Epidermal melanocyte (primary cell): ENCODE data around the gene PDZK1IP1.
"Not testable (repeated sequence)": the region's sequence is repeated elsewhere in the genome, so short reads cannot be mapped to it uniquely, and the experiment has no call there.

Source experiments
- DNase-seq: peaks from one replicate; pipeline ENCODE4 v3.0.0; 2011; ENCODE audit warnings: low spot score; ENCODE audit not compliant: insufficient read length

PDZK1IP1 gene

DNA sequence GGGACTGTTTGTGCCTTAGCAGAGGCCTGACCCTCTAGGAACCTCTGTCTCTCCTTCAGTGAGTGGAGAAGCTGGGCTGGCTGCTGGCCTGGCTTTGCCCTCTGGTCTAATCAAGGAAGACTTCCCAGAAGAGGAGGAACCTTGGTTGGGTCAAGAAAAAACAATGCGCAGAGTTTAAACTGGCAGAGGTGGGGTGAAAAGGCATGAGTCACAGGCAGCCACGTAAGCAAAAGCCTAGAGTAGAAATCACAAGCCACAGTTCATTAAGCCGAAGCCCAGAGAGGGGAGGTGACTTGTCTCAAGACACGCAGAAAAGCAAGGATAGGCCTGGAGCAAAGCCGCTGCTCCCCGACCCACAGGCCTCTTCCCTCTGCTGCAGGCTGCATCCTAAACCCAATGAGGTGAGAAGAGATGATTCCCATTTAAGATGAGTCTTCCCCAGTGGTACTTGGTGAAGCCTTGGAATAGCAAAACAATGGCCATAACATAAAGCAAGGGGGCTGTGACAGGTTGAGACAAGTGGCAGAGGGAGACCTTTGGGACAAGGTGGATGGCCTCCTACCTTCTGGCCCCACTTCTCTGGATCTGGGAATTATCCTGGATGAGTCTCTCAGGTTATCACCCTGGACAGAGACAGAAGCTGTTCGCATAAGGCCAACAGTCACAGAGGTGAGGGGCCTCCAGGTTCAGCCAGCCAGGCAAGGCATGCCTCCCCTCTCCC is 7.7 kb downstream of the PDZK1IP1 start:
- no peak for DNase-seq

DNA sequence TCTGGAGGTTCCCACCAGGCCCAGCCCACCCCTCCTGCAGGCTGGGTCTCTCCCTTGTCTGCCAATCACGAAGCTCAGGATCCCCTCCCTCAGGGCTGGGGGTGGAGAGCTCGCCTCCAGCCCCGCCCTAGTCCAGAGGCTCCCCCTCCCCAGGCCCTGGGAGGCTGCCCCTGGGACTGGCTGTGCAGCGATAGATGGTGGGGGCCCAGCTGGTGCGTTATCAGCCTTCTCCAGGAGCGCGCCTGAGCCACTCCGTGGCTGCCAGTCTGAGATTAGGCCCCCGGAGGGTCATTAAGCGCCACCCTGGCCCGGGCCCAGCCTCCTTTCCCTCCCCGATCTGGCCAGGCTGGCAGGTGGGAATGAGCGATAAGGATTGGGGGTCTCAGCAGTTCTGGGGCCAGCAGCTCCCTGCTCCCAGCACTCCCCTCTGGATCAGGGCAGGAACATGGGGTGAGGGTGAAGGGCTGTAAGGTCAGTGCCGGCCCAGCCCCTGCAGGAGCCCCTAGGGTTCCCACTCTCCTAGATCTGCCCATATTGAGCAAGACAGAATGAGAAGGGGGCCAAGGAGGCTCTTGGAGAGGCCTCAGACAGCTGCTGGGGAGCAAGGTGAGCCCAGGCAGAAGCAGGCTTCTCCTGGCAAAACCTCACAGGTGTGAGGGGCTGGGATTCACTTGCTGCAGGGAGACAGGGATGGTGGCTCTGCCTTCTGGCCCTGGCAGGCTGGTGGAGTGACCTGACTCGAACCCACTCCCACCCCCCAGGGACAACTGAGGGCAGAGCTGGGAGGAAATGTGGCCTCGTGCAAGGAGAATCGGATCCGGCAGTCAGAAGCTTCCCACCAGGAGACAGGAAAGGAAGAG is 8.5 kb downstream of the PDZK1IP1 start:
- no peak for DNase-seq

DNA sequence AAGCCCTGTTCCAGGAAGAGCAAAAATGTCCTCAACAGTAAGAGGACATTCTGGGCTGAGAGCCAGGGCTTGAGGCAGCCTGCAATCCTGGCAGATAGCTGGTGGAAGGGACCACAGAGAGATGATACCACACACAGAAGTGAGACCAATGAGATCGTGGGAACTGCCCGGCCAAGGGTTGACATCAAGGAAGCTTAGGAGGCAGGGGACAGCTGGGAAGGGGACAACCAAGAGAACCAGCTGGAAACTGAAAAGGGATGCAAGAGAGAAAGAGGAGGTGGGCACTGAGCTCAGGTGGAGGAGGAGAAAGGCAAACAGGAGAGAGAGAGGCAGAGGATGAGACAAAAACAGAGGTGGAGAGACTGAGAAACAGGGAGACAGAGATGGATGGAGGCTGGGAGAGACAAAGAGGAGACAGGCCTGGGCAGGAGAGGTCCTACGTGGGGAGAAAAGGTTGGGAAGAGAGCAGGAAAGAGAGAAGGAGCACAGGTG is 9.2 kb downstream of the PDZK1IP1 start:
- no peak for DNase-seq

DNA sequence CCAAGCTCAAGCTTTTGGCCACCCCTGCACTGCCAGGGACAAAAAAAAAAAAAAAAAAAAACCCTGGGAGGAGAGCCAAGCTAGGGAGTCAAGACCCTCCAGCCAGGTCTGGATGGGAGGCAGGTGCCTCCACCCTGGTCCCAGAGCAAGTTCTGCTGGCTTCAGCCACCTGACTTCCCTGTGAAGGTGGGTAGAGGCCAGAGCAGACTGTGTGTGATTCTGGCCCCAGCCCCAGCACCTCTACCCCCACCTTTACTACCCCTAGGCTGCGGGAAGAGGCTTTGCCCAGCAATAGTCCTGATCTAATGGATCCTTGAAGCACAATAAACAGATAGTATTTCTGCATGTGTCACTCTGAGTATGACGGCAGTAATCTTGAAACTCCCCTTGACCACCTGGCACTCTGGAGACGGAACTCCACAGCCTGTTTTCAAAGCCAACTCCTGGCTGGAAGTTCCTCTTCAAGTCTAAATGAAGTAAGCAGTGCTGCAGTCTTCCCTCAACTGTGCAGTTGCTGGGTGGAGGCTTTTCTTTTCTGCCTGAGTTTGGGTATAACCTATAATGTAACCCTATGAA is 9.8 kb downstream of the PDZK1IP1 start:
- DNase-seq, result no peak

DNA sequence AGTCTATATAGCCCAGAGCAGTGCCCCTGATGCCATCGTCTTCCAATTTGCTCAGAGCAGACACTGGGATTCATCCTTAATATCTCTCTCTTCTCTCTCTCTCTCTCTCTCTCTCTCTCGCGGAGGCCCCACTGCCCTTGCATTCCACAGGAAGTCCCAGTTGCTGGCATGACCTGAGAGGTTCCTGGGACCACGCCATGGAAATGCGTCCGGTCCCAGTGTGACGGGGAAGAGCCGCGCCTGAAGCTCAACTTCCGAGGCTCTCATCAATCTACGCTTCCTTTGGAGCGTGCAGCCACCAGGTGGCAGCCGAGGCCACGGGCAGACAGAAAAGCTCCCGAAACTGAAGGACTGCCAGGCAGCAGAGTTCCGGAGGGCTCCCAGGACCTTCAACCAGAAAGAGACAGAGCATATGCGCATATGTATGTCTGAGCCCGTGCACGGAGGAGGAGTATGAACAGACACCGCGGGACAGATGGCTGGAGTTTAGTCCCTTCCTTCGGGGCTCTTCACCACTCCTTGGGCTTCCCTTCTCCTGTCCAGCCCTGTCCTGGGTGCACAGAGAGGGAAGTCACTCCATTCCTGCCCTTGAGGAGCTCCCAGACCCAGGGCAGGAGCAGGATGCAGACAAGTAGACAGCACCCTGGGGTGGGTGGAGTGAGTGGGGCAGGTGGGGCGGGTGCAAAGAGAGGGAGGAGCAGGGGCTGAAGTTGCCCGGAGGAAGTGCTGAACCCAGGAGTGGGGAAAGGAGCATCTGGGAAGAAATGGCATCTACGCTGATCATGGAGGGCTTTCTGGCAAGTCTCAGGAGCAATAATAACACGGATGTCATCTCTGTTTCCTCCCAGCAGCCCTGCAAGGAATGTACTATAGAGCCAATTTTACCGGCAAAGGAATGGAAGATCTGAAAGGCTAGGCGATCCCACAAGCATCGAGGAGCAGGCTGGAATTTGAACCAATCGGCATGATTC is 10.5 kb downstream of the PDZK1IP1 start:
- peak; percentile 83 for DNase-seq

DNA sequence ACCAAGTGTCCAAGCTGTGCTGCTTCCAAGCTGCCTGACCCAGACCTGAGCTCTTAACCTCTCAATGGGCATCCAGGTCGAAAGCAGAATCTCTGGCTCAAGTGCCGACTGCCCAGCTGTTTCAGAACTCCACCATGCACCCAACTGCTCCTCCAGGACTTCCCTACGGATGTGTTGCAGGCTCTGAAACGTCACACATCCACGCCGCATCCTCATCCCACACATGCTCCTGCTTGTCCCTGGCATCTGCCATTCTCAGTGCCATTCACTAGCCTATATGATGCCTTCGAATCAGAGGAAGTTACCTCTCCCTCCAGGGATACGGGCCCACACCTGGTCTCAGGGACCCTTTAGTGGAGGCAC is 11.2 kb downstream of the PDZK1IP1 start:
- DNase-seq, result no peak

- no peak for DNase-seq
Measured at GRCh38 chr1:47178020-47178419, 11.8 kb downstream of the PDZK1IP1 start.

DNA sequence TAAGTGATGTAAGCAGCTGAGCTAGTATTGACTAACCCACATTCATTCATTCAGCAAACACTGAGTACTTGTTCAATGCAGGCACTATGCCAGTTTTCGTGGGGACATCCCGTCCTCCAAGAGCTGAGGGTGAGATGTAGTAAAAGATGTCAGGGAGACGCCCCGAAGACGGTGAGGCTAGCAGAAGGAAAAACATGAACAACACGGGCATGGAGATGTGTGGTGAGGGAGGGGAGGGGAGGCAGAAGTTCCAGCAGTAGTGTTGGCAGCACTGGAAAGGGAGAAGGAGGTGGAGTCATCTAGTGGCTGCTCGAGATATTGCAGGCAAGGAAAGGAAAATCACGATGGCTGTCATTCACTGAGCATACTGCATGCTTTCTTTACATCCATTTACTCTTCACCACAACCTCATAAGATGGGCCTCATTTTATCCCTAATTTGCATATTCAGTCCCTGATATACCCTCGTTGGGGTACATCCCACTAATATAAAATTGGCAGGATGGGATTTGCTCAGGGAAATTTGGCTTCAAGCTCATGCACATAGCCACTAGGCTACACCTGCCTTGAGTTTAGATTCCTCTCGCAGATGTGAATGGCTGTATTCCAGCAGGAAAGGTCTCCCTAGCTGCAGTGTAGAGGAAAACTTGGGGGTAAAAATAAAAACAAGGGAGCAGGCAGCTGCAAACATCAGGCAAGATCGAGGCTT is 14.5 kb downstream of the PDZK1IP1 start:
- peak; percentile 80 for DNase-seq

GRCh38 chr1:47174656-47175020 is 15.2 kb downstream of the PDZK1IP1 start:
- DNase-seq, result no peak

DNA sequence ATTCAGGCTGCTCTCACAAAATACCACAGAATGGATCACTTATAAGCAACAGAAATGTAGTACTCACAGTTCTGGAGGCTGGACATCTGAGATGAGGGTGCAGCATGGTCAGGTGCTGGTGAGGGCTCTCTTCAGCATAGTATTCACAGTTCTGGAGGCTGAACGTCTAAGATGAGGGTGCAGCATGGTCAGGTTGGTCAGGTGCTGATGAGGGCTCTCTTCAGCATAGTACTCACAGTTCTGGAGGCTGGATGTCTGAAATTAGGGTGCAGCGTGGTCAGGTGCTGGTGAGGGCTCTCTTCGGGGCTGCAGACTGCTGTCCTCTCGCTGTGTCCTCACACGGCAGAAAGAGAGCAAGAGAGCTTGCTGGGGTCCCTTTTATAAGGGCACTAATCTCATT is 17.1 kb downstream of the PDZK1IP1 start:
- DNase-seq, result no peak

DNA sequence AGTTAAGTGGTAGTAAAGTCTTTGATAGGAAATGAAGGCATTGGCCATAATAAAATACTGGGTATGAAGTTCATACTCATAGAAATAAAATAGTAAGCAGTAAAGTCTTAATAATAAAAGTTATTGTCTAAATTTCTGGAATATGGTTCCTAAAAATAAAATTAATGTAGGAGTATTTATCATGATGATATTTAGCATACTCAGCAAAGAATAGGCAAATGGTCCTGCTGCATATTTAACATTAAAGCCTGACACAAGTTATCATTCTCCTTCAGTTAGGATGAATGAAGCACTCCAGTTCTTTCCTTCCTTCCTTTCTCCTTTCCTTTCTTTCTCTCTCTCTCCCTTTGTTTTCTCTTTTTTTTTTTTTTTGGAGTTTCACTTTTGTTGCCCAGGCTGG is 25.3 kb downstream of the PDZK1IP1 start:
- DNase-seq, result no peak

DNA sequence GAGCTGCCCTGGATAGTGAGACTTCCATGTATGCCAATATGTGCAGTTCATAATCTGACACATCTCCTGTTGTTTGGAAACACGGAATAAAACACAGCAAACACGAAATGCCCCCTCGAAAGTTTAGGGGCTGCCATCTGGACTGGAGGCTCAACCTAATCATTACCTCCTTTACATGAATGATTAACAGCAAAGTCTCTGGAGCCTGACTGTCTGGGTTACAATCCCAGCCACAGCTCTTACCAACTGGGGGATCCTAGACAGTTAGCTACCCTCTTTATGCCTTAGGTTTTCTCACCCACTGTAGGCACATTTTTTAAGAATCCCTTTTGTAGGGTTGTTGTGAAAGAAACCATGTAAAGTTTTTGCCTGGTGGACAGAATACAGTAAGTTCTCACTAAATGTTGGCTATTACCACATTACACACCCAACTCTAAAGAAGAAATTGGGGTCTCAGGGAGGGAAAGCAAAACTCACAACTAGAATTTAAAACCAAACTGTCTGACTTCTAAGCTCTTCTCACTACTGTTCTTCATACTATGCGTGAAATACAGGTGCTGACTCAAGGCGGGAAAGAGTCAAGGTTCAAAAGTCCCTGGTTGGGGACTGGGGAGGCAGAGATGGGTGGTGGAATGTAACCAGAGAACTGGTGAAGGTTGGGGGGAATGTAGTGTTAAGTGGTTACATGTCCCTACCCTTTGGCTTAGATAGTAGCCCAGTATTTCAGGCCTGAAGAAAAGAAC is 28.4 kb downstream of the PDZK1IP1 start:
- DNase-seq, result no peak

DNA sequence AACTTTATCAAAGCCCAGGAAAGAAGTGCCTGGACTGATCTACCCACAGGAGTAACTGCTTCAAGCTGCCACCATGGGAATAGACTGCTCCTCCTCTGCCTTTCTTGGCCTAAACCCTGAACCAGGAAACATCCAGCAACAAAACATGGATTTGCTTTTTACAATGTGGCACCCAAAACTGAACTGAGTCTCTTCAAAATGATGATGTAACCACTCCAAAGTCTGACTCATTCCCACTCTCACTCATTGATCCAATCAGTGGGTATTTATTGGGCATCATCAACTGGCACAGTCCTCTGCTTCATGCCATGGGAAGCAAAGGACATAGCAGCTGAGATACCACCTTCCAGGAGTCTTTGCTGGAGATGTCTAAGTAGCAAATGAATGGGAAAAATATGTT is 29.1 kb downstream of the PDZK1IP1 start:
- DNase-seq, result no peak

- not testable (repeated sequence) for DNase-seq
Measured at GRCh38 chr1:47157957-47158356, 31.9 kb downstream of the PDZK1IP1 start.

GRCh38 chr1:47156457-47156856 is 33.4 kb downstream of the PDZK1IP1 start:
- not testable (repeated sequence) for DNase-seq

DNA sequence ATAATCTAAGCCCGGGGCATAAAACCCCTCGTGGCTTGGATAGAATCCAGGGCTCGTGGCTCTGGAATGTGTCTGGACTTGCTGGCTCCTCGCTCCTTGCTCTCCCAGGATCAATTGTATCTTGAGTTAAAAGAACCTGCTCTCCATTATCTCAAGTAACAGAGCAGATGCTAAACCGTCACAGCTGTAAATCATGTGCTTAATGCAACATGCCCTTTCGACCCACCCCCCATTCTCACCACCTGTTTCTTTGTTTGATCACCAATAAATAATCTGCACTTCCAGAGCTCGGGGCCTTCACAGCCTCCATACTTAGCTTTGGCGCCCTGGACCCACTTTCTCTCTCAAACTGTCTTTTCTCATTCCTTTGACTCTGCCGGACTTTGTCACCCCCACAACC is 40.7 kb downstream of the PDZK1IP1 start:
- DNase-seq, result not testable (repeated sequence)

DNA sequence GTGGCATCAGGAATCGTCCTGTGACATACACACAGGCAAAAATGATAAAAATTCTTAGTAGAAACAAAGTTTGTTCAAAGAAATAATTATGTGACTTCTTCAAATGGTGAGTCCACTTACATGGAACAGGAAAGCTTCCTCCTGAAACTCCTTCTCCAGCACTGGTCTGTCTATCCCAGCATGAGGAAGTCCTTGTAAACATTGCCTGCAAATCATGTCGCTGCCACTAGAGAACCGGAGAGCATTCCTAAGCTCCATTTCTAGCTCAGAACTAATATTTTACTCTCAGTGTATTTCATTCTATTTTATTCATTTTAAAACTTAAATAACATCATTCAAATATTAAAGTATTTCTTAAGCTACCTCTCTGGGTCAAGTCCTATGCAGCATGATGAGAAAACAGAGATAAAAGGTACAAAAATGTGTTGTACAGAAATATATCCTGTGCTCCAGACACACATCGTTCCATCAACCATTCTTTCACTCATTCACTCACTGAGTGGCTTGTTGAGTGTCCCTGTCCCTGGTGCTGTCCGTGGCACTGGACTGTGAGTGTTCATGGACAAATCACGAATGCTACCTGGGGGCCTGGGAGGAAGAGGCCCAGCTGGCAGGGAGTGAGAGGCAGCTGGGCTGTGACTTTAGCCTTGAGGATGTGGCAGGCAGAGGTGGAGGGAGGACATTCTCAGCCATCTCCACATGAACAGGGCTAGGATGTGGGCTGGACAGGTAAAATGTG is 42.6 kb downstream of the PDZK1IP1 start:
- no peak for DNase-seq

DNA sequence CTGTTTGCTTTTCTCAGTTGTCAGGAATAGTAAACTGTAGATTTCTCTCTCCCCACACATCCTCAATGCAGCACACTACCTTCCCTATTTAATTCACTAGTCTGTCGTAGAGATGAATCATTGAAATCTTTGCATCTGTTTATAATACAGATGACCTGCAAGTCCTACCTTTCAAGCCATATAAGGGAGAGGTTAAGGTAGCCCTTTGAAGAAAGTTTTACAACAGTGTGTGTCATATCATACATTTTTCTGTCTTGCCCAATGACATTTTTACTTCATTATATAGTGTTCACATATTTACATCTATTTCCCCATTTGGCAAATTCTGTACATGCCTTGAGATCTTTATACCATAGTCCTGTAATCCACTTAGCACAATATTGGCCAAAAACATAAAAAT is 43.3 kb downstream of the PDZK1IP1 start:
- not testable (repeated sequence) for DNase-seq

DNA sequence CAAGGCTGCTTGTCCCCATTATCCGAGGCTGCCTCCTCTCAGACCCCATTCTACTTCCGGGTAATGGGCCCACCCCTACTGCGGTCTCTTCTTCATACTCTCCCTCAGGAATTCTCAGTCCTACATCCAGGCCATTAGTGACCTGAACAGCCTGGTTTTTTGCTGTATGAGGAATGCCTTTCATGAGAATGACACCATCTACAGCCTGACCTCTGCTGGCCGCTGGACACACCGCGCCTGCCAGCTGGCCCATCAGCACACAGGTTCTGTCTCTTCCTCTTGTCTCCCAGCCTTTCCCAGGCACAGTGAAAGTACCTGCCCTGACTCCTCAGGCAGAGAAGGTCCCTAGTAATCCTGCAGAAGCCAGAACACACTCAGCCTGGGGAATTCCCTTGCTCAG is 46.2 kb downstream of the PDZK1IP1 start:
- DNase-seq, result not testable (repeated sequence)
